ENCODE data around the gene ANXA9. TPM values are rescaled to one million over a fixed set of nuclear protein-coding genes. Genes with fewer than 3 reads are reported as not detected.

Gene ANXA9
- total RNA-seq, 1 donor from 2014 or later, result 1.2 TPM

- DNase-seq (ENCODE audit: low spot score in 2 of 2, unreplicated experiment in 2 of 2), result peak; percentile 48 to 76
- no peaks in the 10 kb centered on the region for H3K27me3 Mint-ChIP-seq (ENCODE audit: low read depth)
- peaks cover 38% of the 10 kb centered on the region for H3K36me3 Mint-ChIP-seq
- TF ChIP-seq CTCF (IDR thresholded peaks at IDR 0.05; ENCODE audit: unreplicated experiment), result peak; percentile 51
- no peak overlapping the region for H3K4me3 Mint-ChIP-seq
- no peaks in the 10 kb centered on the region for H3K9me3 Mint-ChIP-seq
- no peaks in the 10 kb centered on the region for H3K4me1 Mint-ChIP-seq
- no peak overlapping the region for H3K27ac Mint-ChIP-seq
These were observed 42.6 kb downstream of the ANXA9 start for GRCh38 chr1:151024540-151025146.

- no peak for TF ChIP-seq CTCF (IDR thresholded peaks at IDR 0.05; ENCODE audit: unreplicated experiment)
- H3K4me3 Mint-ChIP-seq, result no peak overlapping the region
- H3K36me3 Mint-ChIP-seq, result peaks cover 40% of the 10 kb centered on the region
- no peaks in the 10 kb centered on the region for H3K4me1 Mint-ChIP-seq
- no peak overlapping the region for H3K27ac Mint-ChIP-seq
- DNase-seq (ENCODE audit: low spot score in 2 of 2, unreplicated experiment in 2 of 2), result no peak
- no peaks in the 10 kb centered on the region for H3K27me3 Mint-ChIP-seq (ENCODE audit: low read depth)
- no peaks in the 10 kb centered on the region for H3K9me3 Mint-ChIP-seq
These were observed 44.4 kb downstream of the ANXA9 start for GRCh38 chr1:151026460-151026859.

- Mint-ChIP-seq H3K27me3 (ENCODE audit: low read depth) (no peaks in the 10 kb centered on the region), H3K27ac (no peak overlapping the region), H3K4me1 (peaks cover 12% of the 10 kb centered on the region), H3K36me3 (peaks cover 40% of the 10 kb centered on the region), H3K9me3 (no peaks in the 10 kb centered on the region), H3K4me3 (no peak overlapping the region)
- DNase-seq (ENCODE audit: low spot score in 2 of 2, unreplicated experiment in 2 of 2), result no peak
- TF ChIP-seq CTCF (IDR thresholded peaks at IDR 0.05; ENCODE audit: unreplicated experiment), result no peak
These were observed 50.1 kb downstream of the ANXA9 start for GRCh38 chr1:151032164-151032563.

- Mint-ChIP-seq H3K4me1 (peaks cover 15% of the 10 kb centered on the region), H3K9me3 (no peaks in the 10 kb centered on the region), H3K27me3 (ENCODE audit: low read depth) (no peaks in the 10 kb centered on the region), H3K36me3 (peaks cover 32% of the 10 kb centered on the region), H3K4me3 (no peak overlapping the region), H3K27ac (no peak overlapping the region)
- TF ChIP-seq CTCF (IDR thresholded peaks at IDR 0.05; ENCODE audit: unreplicated experiment), result no peak
- no peak for DNase-seq (ENCODE audit: low spot score in 2 of 2, unreplicated experiment in 2 of 2)
These were observed 53.1 kb downstream of the ANXA9 start for GRCh38 chr1:151035167-151035566.

GRCh38 chr1:151036356-151036755 is 54.3 kb downstream of the ANXA9 start, which contains the start of gene BNIPL:
TSS of gene BNIPL (plus strand) at chr1:151036586. CDS start at chr1:151036726, 140 bp downstream.
- no peak for DNase-seq (ENCODE audit: low spot score in 2 of 2, unreplicated experiment in 2 of 2)
- Mint-ChIP-seq H3K9me3 (no peaks in the 10 kb centered on the region), H3K27me3 (ENCODE audit: low read depth) (no peaks in the 10 kb centered on the region), H3K27ac (peak within 1 kb of the TSS; percentile 75), H3K4me1 (peaks cover 15% of the 10 kb centered on the region), H3K36me3 (peaks cover 29% of the 10 kb centered on the region), H3K4me3 (no peak within 1 kb of the TSS)
- no peak for TF ChIP-seq CTCF (IDR thresholded peaks at IDR 0.05; ENCODE audit: unreplicated experiment)
